GM12878 (cell line): Measurements from ENCODE around the gene HSPA4. TPM values are rescaled to one million over a fixed set of nuclear protein-coding genes. Genes with fewer than 3 reads are reported as not detected.
A peak's percentile ranks its signal among the peaks of the same experiment; 100 is the strongest.

Experiments
- ATF2 ChIP-seq: IDR thresholded peaks from 2 replicates; pipeline ENCODE4 v1.6.1; 2012; ENCODE audit warnings: low read length, inconsistent platforms
- CHD4 ChIP-seq: fragments of 200-600 bp; sonication (generic); IDR thresholded peaks from 2 replicates; pipeline ENCODE4 v1.6.1; 2016; ENCODE audit warnings: mild to moderate bottlenecking
- CTCF ChIP-seq, 3 experiments: IDR thresholded peaks in 2 of 3; conservative IDR thresholded peaks in 1 of 3; 2 replicates each; pipeline ENCODE4 v1.5.1; 2011; ENCODE audit warnings: low read depth in 3 of 3, low read length in 3 of 3, mild to moderate bottlenecking in 3 of 3, control low read depth in 2 of 3, moderate library complexity in 2 of 3, inconsistent platforms in 1 of 3, mixed read lengths in 1 of 3; ENCODE audit not compliant: control insufficient read depth in 2 of 3, insufficient read depth in 1 of 3; ENCODE audit errors: extremely low read depth in 1 of 3
- E2F4 ChIP-seq: IDR thresholded peaks from 2 replicates; pipeline ENCODE4 v1.6.1; 2012; ENCODE audit warnings: low read depth, low read length, improper control_type of control experiment
- EZH2 ChIP-seq: IDR thresholded peaks from 2 replicates; pipeline ENCODE4 v1.6.1; 2012; ENCODE audit warnings: low read depth, mild to moderate bottlenecking, control low read depth, inconsistent platforms, low read length, borderline replicate concordance; ENCODE audit not compliant: control insufficient read depth
- HDAC2 ChIP-seq: fragments of 200-600 bp; sonication (generic); IDR thresholded peaks from 2 replicates; pipeline ENCODE4 v1.6.1; 2017
- HDGF ChIP-seq: fragments of 450-650 bp; IDR thresholded peaks from 2 replicates; pipeline ENCODE4 v1.6.1; 2016; ENCODE audit warnings: antibody characterized with exemption
- PRDM15 ChIP-seq: fragments of 450-650 bp; formaldehyde crosslinking; IDR thresholded peaks from 2 replicates; pipeline ENCODE4 v1.4.0; 2020; ENCODE audit warnings: mild to moderate bottlenecking, moderate library complexity
- SMARCA5 ChIP-seq: fragments of 450-650 bp; IDR thresholded peaks from 2 replicates; pipeline ENCODE4 v1.6.1; 2017; ENCODE audit warnings: mild to moderate bottlenecking
- STAT1 ChIP-seq: fragments of 450-650 bp; conservative IDR thresholded peaks from 2 replicates; pipeline ENCODE4 v1.6.1; 2014; ENCODE audit warnings: antibody characterized with exemption, mild to moderate bottlenecking
- STAT3 ChIP-seq: IDR thresholded peaks from 2 replicates; pipeline ENCODE4 v1.6.1; 2011; ENCODE audit warnings: low read depth, low read length, improper control_type of control experiment
- ZBTB4 ChIP-seq: fragments of 450-650 bp; formaldehyde crosslinking; IDR thresholded peaks from 2 replicates; pipeline ENCODE4 v1.4.0; 2022; ENCODE audit warnings: mild to moderate bottlenecking, moderate library complexity
- ZNF592 ChIP-seq: fragments of 450-650 bp; IDR thresholded peaks from 2 replicates; pipeline ENCODE4 v1.6.1; 2017; ENCODE audit warnings: mild to moderate bottlenecking, moderate library complexity
- ZSCAN29 ChIP-seq: fragments of 450-650 bp; IDR thresholded peaks from 2 replicates; pipeline ENCODE4 v1.6.1; 2017; ENCODE audit warnings: mild to moderate bottlenecking, moderate library complexity
- polyA plus RNA-seq, 11 experiments: library from polyadenylated mRNA; depleted of rRNA in 4 of 11; unstranded in 6 of 11; stranded (reverse) in 5 of 11; fragments of >200 nt; fragmentation: Nextera tagmentation in 4 of 11; fragmentation: Illumina TruSeq in 1 of 11; extraction: Ambion mirVana in 4 of 11; extraction: Trizol in 1 of 11; gene quantifications; 1 replicate in 1 of 11; 2 replicates in 10 of 11; pipeline versions ENCODE4 v1.2.1 to v1.2.3, GENCODE V29; 2011 to 2016; ENCODE audit warnings: inconsistent platforms in 2 of 11, missing spikeins in 2 of 11, low read depth in 1 of 11
- total RNA-seq, 4 experiments: library from RNA; depleted of rRNA in 3 of 4; stranded (reverse); fragments of >200 nt in 3 of 4; fragmentation: Illumina TruSeq in 1 of 4; extraction: Trizol in 1 of 4; gene quantifications; 2 replicates each; pipeline versions ENCODE4 v1.2.1 to v1.2.3, GENCODE V29; 2013 to 2021

Gene HSPA4
- total and polyA plus RNA-seq, 10 of the 15 experiments (the other 5 are each of a cell fraction or from before 2014, with no cell fraction given) = 61.6 to 234 (median 116) TPM

GRCh38 chr5:133111299-133111698, 59.5 kb downstream of the HSPA4 start (continued):
- TF ChIP-seq HDAC2 (no peak), PRDM15 (CRISPR knock-in tag) (no peak), CHD4 (no peak), CTCF (IDR thresholded peaks at IDR 0.05 in 2 of 3, conservative IDR thresholded peaks at IDR 0.05 in 1 of 3; ENCODE audit: control insufficient read depth in 2 of 3, extremely low read depth in 1 of 3, insufficient read depth in 1 of 3, low read depth in 3 of 3, low read length in 3 of 3) (peak; percentile 88 to 99 (median 92); a peak in 5 of 6 replicates), ZNF592 (0 out of 2 replicates have a peak, but pooled peaks have one; percentile 25), STAT1 (0 out of 2 replicates have a peak, but pooled peaks have one; percentile 74), ZBTB4 (CRISPR knock-in tag) (no peak), STAT3 (no peak), E2F4 (no peak), ATF2 (peak; percentile 34; the same call in 1 of the 2 replicates), ZSCAN29 (peak; percentile 42; the same call in 1 of the 2 replicates), SMARCA5 (peak; percentile 78), HDGF (no peak), EZH2 (no peak)
